Measurements from ENCODE around the gene ST8SIA6. TPM values are rescaled to one million over a fixed set of nuclear protein-coding genes. Genes with fewer than 3 reads are reported as not detected.

The ST8SIA6 gene
- total RNA-seq, 1 experiment from 2014 or later, result 1.3 TPM

GRCh38 chr10:17413876-17414275 is 40.5 kb downstream of the ST8SIA6 start (continued):
- no peak for TF ChIP-seq POLR2AphosphoS5 (IDR thresholded peaks at IDR 0.05; ENCODE audit: low read depth, low read length)
- TF ChIP-seq YY1 (IDR thresholded peaks at IDR 0.05; ENCODE audit: extremely low read depth, insufficient replicate concordance, low read depth, low read length), result no peak

- ATAC-seq (peak; percentile 86), DNase-seq (ENCODE audit: low read depth, low spot score) (no peak)
- Histone ChIP-seq H3K9me3 (ENCODE audit: control insufficient read depth in 1 of 2, insufficient read depth in 1 of 2, low read depth in 1 of 2, low read length in 2 of 2) (no peaks in the 10 kb centered on the region), H3K4me1 (ENCODE audit: control insufficient read depth in 1 of 2, insufficient read depth in 2 of 2, low read length in 2 of 2) (no peaks in the 10 kb centered on the region), H4K20me1 (ENCODE audit: insufficient read depth) (no peaks in the 10 kb centered on the region), H3K27me3 (ENCODE audit: insufficient read depth, low read length) (no peaks in the 10 kb centered on the region), H3K4me2 (ENCODE audit: low read length) (no peak overlapping the region), H3K9me2 (ENCODE audit: insufficient read depth) (no peaks in the 10 kb centered on the region), H2AFZ (ENCODE audit: low read depth, low read length, poor library complexity, severe bottlenecking) (no peak overlapping the region), H3K27ac (ENCODE audit: low read depth, low read length) (no peak overlapping the region), H3K36me3 (ENCODE audit: control insufficient read depth in 1 of 2, insufficient read depth in 2 of 2, low read length in 2 of 2) (no peaks in the 10 kb centered on the region), H3K9ac (ENCODE audit: low read length) (no peak overlapping the region), H3K79me2 (ENCODE audit: insufficient read depth, low read length) (no peaks in the 10 kb centered on the region), H3K4me3 (replicated peaks in 1 of 2; ENCODE audit: low read depth in 1 of 2, low read length in 2 of 2) (no peak overlapping the region)
- RAD21 ChIA-PET (ENCODE audit: low non-redundant PET in 1 of 2, low total read pairs in 2 of 2, uncharacterized antibody in 2 of 2, unreplicated experiment in 2 of 2), result no interaction called here
- POLR2A ChIA-PET, result no interaction called here
- TF ChIP-seq ATF3 (IDR thresholded peaks at IDR 0.05) (no peak), CTCF (IDR thresholded peaks at IDR 0.05 in 2 of 3, conservative IDR thresholded peaks at IDR 0.05 in 1 of 3; ENCODE audit: borderline replicate concordance in 1 of 3, insufficient read depth in 1 of 3, low read depth in 2 of 3, low read length in 2 of 3) (peak; percentile 7 to 25 (median 9); a peak in 1 of 6 replicates), ZBTB33 (IDR thresholded peaks at IDR 0.05; ENCODE audit: extremely low read depth, insufficient replicate concordance, low read length) (no peak), RAD21 (IDR thresholded peaks at IDR 0.05; ENCODE audit: low read depth) (peak; percentile 41; the same call in 1 of the 2 replicates), EZH2phosphoT487 (IDR thresholded peaks at IDR 0.05; ENCODE audit: borderline replicate concordance) (no peak), FOSL1 (IDR thresholded peaks at IDR 0.05; ENCODE audit: low read depth) (no peak), ZFX (IDR thresholded peaks at IDR 0.05) (no peak), SIN3A (IDR thresholded peaks at IDR 0.05; ENCODE audit: low read depth) (no peak), CBX3 (IDR thresholded peaks at IDR 0.05; ENCODE audit: low read depth) (no peak)
- CTCF ChIA-PET, result interaction anchor here (1.1 kb wide), 1 partner anchor 43 kb away, joined by 3 read pairs; no protein-coding TSS in a partner anchor
- intact Hi-C loops (cut with micrococcal nuclease), result no loop called here
- BruUV-seq (replicated peaks), result no TSS peak
These were observed 42.1 kb downstream of the ST8SIA6 start for GRCh38 chr10:17412323-17412722.

Data from HCT116 (cell line).